HL-60/S4 (cell line): ENCODE results near the gene NAT10.
"Not testable (repeated sequence)": the region's sequence is repeated elsewhere in the genome, so short reads cannot be mapped to it uniquely, and the experiment has no call there.

Source experiments
- in situ Hi-C: fragments of 300-500 bp; cut with MboI; formaldehyde crosslinking; loops from 2 replicates; pipeline ENCODE4 v1.14.3; 2022; ENCODE audit warnings: low sequenced_read_pairs

Gene NAT10

GRCh38 chr11:34105079-34105956 is at the start of gene NAT10:
Gene NAT10 (plus strand): TSS chr11:34105629. CDS start chr11:34108226, 2,597 bp downstream.
- in situ Hi-C loops, result no loop called here

DNA sequence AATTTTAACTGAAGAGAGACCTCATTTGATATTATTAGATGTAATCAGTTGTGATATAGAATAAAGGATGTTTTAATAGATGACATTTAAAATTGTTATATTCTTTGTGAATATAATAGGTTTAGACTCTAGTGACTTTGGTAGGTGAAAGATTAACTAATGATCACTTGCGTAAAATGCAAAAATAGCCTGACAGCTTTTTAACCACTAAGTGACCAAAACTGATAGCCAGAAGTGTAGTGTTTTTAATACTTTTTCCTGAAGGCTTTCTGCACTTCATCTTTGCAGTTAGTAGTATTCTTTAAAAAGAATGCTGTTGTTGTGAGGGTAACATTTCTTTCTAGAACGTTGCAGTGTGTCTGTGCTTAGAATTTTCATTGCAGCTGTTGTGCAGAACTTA is 48.8 kb upstream of the NAT10 start:
- in situ Hi-C loops, result no loop called here

GRCh38 chr11:34063061-34063795 is 42.2 kb upstream of the NAT10 start:
- in situ Hi-C loops, result no loop called here

DNA sequence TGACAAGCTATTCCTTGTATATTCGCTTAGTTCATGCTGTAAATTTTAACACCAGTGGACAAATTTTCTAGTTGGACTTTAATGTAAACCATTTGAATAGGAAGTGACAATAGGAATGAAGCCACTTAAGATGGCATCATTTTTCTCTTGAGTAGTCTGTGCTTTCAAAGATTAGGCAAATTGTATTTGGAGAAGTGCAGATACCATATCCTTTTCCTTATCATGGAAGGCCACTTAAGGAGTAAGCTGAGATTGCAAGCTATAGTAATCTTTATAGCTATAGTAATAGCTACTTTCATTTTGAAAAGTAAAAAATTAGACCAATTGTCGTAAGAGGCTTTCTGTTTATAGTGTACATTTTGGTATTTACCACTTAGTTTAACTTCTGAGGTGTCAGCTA is 41.1 kb upstream of the NAT10 start:
- in situ Hi-C loops, result no loop called here

GRCh38 chr11:34065505-34066203 is 39.8 kb upstream of the NAT10 start:
- in situ Hi-C loops, result no loop called here

DNA sequence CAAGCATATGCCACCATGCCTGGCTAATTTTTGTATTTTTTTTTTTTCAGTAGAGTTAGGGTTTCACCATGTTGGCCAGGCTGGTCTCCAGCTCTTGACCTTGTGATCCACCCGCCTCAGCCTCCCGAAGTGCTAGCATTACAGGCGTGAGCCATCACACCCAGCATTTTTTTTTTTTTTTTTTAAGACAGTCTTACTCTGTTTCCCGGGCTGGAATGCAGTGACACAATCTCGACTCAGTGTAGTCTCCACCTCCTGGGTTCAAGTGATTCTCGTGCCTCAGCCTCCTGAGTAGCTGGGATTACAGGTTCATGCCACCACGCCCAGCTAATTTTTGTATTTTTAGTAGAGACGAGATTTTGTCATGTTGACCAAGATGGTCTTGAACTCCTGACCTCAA is 38.7 kb upstream of the NAT10 start:
- in situ Hi-C loops, result not testable (repeated sequence)

DNA sequence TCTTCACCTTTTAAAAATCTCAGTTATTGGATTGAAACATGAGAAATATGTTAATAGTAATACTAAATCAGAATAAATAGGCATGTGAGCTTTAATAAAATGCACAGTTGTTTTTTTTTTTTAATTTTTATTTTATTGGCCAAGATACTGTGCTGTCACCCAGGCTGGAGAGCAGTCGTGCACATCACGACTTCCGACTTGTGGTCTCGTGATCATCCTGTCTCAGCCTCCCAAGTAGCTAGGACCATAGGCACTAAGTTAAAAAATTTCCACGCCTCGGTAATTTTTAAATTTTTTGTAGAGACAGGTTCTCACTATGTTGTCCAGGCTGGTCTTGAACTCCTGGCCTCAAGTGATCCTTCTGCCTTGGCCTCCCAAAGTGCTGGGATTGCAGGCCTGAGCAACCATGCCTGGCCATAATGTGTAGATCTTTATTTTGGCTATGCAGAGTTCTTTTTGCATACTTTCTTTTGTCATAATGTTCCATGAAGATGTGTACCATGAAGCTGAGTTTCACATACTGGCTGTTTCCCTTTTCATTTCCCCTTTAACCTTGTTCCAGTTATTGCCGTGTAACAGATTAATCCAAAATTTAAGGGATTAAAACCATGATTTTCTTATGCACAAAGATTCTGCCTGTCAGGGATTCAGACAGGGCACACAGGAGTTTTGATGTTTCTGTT is 37.9 kb upstream of the NAT10 start:
- in situ Hi-C loops, result no loop called here

DNA sequence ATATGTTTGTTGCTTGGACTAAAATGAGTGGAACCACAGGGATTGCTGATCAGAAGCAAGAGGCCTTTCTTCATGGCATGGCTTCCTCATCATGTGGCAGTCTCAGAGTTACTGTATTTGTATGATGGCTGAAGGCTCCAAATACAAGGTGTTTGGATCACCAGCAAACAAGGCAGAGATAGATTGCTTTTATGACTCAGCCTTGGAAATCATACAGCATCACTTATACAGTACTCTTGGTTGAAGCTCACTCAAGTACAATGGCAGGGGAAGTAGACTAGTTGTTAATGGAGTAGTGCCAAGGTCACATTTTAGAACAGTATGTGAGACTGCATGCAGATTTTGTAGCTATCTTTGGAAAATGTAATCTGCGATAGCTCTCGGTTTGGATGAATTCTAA is 37.3 kb upstream of the NAT10 start:
- in situ Hi-C loops, result no loop called here

DNA sequence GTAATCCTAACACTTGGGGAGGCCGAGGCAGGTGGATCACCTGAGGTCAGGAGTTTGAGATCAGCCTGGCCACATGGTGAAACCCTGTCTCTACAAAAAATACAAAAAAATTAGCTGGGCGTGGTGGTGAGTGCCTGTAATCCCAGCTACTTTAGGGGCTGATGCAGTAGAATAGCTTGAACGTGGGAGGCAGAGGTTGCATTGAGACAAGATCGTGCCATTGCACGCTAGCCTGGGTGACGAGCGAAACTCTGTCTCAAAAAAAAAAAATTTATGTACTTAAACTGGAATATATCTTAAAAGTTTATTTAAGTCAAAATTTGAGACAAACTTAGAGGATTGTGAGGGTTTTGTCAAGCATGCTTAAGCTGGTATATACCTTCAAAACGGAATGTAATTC is 34.1 kb upstream of the NAT10 start:
- in situ Hi-C loops, result not testable (repeated sequence)

DNA sequence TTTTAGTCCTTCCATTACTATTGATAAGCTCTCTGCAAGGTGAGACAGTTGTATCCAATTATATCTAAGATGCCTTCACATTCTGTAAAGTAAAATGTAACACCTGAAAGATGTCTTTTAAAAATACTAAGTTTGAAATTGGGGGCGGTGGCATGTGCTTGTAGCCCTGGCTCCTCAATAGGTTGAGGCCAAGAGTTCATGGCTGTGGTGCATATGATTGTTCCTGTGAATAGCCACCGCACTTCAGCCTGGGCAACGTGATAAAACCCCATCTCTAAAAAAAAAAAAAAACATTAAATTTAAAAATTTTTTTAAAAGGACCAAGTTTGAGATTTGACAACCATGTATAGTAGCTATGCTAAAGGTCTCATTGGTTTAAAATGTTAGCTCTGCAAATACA is 33.4 kb upstream of the NAT10 start:
- in situ Hi-C loops, result no loop called here

GRCh38 chr11:34072832-34073231 is 32.6 kb upstream of the NAT10 start:
- in situ Hi-C loops, result no loop called here

GRCh38 chr11:34074391-34074790 is 31.0 kb upstream of the NAT10 start:
- in situ Hi-C loops, result no loop called here

DNA sequence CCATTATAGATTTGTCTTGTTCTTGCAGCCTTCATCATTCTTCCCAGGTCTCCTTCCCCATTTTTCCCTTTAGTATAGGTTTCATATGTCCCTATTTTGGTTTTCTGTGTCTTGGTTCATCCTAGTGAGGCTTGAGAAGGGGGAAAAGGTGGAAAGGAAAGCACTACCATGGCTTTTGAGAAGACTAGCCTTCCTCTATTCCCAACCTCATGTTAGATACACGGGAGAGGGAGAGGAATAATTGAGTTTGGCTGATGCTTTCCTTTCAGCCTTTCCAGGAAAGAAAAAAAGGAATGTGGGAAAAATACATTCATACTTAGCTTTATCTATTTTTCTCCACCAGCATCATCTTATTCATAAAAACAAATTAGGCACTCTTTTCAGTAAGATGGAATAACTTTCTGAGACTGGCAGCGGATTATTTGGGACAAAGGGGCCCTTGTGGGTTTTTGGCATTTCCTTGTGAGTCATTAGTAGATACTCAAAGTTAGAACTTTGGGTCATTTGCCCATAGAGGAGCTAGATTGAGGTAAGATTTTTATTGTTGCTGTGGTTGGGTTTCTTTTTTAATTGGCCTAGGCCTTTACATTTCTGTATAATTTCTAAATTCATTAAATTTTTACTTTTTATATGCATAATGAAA is 30.1 kb upstream of the NAT10 start:
- in situ Hi-C loops, result no loop called here

- in situ Hi-C loops, result no loop called here
Observed at GRCh38 chr11:34080609-34081008, 24.8 kb upstream of the NAT10 start.

GRCh38 chr11:34084637-34085036 is 20.8 kb upstream of the NAT10 start:
- in situ Hi-C loops, result no loop called here

DNA sequence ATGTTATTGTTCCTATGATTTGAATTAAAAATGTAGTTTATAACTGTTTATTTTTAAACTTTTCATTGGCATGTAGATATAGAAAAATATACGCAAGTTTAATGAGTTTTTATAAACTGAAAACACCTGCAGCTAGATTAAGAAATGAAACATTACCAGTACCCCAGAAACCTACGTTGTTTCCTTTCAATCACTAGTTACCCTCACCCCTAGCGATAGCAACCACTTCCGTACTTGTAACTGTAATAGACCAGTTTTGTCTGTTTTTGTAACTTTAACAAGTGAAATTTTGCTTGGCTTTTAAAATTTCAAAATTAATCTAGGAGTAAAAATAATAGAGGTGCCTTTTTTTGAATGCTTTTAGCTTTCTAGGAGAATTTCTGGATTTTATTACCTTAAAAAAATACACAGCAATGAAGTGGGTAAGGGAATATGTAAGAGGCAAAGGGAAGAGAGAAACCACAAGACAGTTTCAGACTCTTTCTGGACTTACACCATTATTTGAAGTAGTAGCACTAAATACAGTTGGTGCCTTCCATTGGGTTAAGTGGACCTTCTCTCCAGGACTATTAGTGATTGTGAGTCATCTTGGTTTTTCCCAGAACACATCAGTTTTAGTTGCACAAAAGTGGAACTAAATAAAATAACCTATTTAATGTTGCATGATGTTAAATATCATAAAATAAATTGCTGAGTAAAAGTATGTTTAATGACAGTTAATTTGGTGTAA is 18.7 kb upstream of the NAT10 start:
- in situ Hi-C loops, result no loop called here

DNA sequence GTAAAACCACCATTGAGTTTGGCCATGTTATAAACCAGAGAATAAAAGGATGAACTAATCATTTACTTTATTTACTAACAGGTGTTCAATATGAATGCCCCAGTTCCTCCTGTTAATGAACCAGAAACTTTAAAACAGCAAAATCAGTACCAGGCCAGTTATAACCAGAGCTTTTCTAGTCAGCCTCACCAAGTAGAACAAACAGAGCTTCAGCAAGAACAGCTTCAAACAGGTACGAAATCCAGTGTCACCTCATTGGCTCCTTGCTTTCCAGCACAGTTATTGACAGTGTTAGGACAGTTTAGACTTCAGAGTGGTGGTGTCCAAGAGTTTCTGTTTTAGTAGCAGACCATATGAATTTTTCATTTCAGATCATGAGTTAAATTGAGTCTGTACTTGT is 13.6 kb upstream of the NAT10 start:
- in situ Hi-C loops, result no loop called here

DNA sequence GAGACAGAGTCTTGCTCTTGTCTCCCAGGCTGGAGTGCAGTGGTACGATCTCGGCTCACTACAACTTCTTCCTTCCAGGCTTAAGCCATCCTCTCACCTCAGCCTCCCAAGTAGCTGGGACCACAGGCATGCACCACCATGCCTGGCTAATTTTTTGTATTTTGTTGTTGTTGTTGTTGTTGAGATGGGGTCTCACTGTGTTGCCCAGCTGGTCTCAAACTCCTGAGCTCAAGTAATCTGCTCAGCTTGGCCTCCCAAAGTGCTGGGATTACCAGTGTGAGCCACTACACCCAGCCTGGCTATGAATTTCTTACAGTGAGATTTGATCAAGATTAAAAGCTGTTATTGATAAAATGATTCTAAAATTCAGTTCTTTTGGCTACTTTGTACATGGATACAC is 10.5 kb upstream of the NAT10 start:
- in situ Hi-C loops, result not testable (repeated sequence)

DNA sequence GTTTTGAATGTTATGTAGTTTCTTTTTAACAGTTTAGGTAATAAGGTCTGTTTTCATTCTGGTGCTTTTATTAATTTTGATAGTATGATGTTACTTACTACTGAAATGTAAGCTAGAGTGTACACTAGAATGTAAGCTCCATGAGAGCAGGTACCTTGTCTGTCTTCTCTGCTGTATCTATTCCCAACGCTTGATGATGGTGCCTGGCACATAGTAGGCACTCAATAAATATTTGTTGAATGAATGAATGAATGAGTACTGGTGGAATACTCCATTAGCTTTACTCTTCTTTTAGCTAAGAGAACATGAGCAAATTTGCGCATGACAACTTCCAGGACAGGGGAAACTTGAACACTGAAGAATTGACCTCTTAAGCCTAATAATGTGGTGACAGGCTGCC is 6.6 kb upstream of the NAT10 start:
- in situ Hi-C loops, result no loop called here

DNA sequence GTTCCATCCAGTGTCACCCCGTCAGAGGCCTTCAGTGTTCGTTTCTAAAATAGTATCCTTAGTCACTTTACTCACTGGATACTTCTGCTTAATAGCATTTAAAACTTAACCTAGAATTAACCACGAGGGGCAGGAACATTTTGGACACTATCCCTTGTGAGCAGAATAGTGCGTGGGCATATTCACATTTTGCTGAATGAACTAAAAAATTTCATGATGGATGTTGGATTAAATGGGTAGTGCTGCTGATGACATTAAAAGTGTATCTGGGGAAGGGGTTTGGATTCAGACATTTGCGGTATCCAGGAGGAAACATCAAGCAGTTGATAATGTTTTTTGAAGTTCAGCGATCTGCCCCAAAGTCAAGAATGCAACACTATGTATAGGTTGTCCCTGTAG is 750 bp upstream of the NAT10 start:
- in situ Hi-C loops, result no loop called here
